ENCODE measurements around the gene SPOCK2. TPM values are rescaled to one million over a fixed set of nuclear protein-coding genes. Genes with fewer than 3 reads are reported as not detected.

Gene SPOCK2
- polyA plus RNA-seq, 1 donor (not counting 4 experiments of a cell fraction or from before 2014, with no cell fraction given), result 0.14 TPM

GRCh38 chr10:72132854-72133253, 44.5 kb upstream of the SPOCK2 start:
- no peak overlapping the region for H3K9ac ChIP-seq (ENCODE audit: control insufficient read depth, extremely low read depth, insufficient read depth, low read length)
- TF ChIP-seq EZH2 (IDR thresholded peaks at IDR 0.05; ENCODE audit: low read length) (no peak), CTCF (optimal IDR thresholded peaks at IDR 0.05 in 1 of 3, IDR thresholded peaks at IDR 0.05 in 1 of 3, conservative IDR thresholded peaks at IDR 0.05 in 1 of 3; ENCODE audit: extremely low read depth in 1 of 3, insufficient read depth in 2 of 3, low read length in 3 of 3) (no peak)
- no peaks in the 10 kb centered on the region for H3K9me1 ChIP-seq (ENCODE audit: control insufficient read depth, extremely low read depth, insufficient read depth, low read length)
- H3K36me3 ChIP-seq (ENCODE audit: control insufficient read depth in 2 of 2, extremely low read depth in 1 of 2, insufficient read depth in 2 of 2, low read length in 2 of 2), result no peaks in the 10 kb centered on the region
- FAIRE-seq (no peak), DNase-seq (ENCODE audit: low read depth, low spot score) (no peak)
- H4K20me1 ChIP-seq (ENCODE audit: control insufficient read depth, extremely low read depth, insufficient read depth, low read length), result no peaks in the 10 kb centered on the region
- H2AFZ ChIP-seq (ENCODE audit: control insufficient read depth, low read length), result no peak overlapping the region
- H3K27me3 ChIP-seq (ENCODE audit: control insufficient read depth, extremely low read depth, insufficient read depth, low read length), result no peaks in the 10 kb centered on the region
- no peaks in the 10 kb centered on the region for H3K4me1 ChIP-seq (ENCODE audit: control insufficient read depth, extremely low read depth, insufficient read depth, low read length)
- H3K4me3 ChIP-seq (ENCODE audit: control insufficient read depth in 2 of 3, extremely low read depth in 1 of 3, insufficient read depth in 2 of 3, low read depth in 1 of 3, low read length in 3 of 3), result no peak overlapping the region
- H3K9me3 ChIP-seq (ENCODE audit: control insufficient read depth, low read depth, low read length), result no peaks in the 10 kb centered on the region
- no peak overlapping the region for H3K4me2 ChIP-seq (ENCODE audit: control insufficient read depth, extremely low read depth, insufficient read depth, low read depth, low read length)
- H3K79me2 ChIP-seq (ENCODE audit: control insufficient read depth, insufficient read depth, low read length), result no peaks in the 10 kb centered on the region
- H3K27ac ChIP-seq (ENCODE audit: control insufficient read depth, insufficient read depth, low read length), result no peak overlapping the region
- dilution Hi-C loops (cut with MboI; ENCODE audit: extremely low pct_ligation_motif_present, low sequenced_read_pairs), result no loop called here

GRCh38 chr10:72127571-72127970, 39.2 kb upstream of the SPOCK2 start:
- Histone ChIP-seq H3K9me1 (ENCODE audit: control insufficient read depth, extremely low read depth, insufficient read depth, low read length) (no peaks in the 10 kb centered on the region), H3K4me2 (ENCODE audit: control insufficient read depth, extremely low read depth, insufficient read depth, low read depth, low read length) (no peak overlapping the region)
- dilution Hi-C loops (cut with MboI; ENCODE audit: extremely low pct_ligation_motif_present, low sequenced_read_pairs), result no loop called here

More at GRCh38 chr10:72127571-72127970, 39.2 kb upstream of the SPOCK2 start:
- no peak for FAIRE-seq
- no peak overlapping the region for H3K27ac ChIP-seq (ENCODE audit: control insufficient read depth, insufficient read depth, low read length)
- TF ChIP-seq EZH2 (IDR thresholded peaks at IDR 0.05; ENCODE audit: low read length) (no peak), CTCF (optimal IDR thresholded peaks at IDR 0.05 in 1 of 3, IDR thresholded peaks at IDR 0.05 in 1 of 3, conservative IDR thresholded peaks at IDR 0.05 in 1 of 3; ENCODE audit: extremely low read depth in 1 of 3, insufficient read depth in 2 of 3, low read length in 3 of 3) (no peak)
- no peak overlapping the region for H3K9ac ChIP-seq (ENCODE audit: control insufficient read depth, extremely low read depth, insufficient read depth, low read length)
- no peaks in the 10 kb centered on the region for H3K36me3 ChIP-seq (ENCODE audit: control insufficient read depth in 2 of 2, extremely low read depth in 1 of 2, insufficient read depth in 2 of 2, low read length in 2 of 2)
- H3K4me3 ChIP-seq (ENCODE audit: control insufficient read depth in 2 of 3, extremely low read depth in 1 of 3, insufficient read depth in 2 of 3, low read depth in 1 of 3, low read length in 3 of 3), result no peak overlapping the region
- DNase-seq (ENCODE audit: low read depth, low spot score), result no peak
- no peaks in the 10 kb centered on the region for H3K4me1 ChIP-seq (ENCODE audit: control insufficient read depth, extremely low read depth, insufficient read depth, low read length)
- H4K20me1 ChIP-seq (ENCODE audit: control insufficient read depth, extremely low read depth, insufficient read depth, low read length), result no peaks in the 10 kb centered on the region
- H2AFZ ChIP-seq (ENCODE audit: control insufficient read depth, low read length), result no peak overlapping the region
- H3K79me2 ChIP-seq (ENCODE audit: control insufficient read depth, insufficient read depth, low read length), result no peaks in the 10 kb centered on the region
- no peaks in the 10 kb centered on the region for H3K27me3 ChIP-seq (ENCODE audit: control insufficient read depth, extremely low read depth, insufficient read depth, low read length)
- H3K9me3 ChIP-seq (ENCODE audit: control insufficient read depth, low read depth, low read length), result no peaks in the 10 kb centered on the region
